HepG2 (cell line): Measurements from ENCODE around the gene TBC1D16. TPM values are rescaled to one million over a fixed set of nuclear protein-coding genes. Genes with fewer than 3 reads are reported as not detected.

Experiments
- ATAC-seq: fragments of 200-7000 bp; cut with Tn5 transposase; 3 replicates; pipeline ENCODE4 v1.9.1; 2020; ENCODE audit warnings: mild to moderate bottlenecking, moderate library complexity
- BruUV-seq: library from RNA; stranded (reverse); fragments of 400-500 nt; replicated peaks from 2 replicates; lab custom pipeline; 2021; lab: Mats Ljungman, UMichigan
- CTCF ChIA-PET: fragments of 300-600 bp; formaldehyde crosslinking; extraction: SDS; loops from one replicate; lab custom pipeline; 2021; ENCODE audit warnings: low total read pairs, inconsistent platforms, low intra/inter-chr PET ratio; lab: Yijun Ruan, JAX
- POLR2A ChIA-PET: fragments of 350-600 bp; sonication (Branson Sonifier 250); formaldehyde crosslinking; loops from one replicate; lab custom pipeline; 2020; ENCODE audit warnings: antibody characterized with exemption, inconsistent platforms; lab: Yijun Ruan, JAX
- DNase-seq: peaks from one replicate; pipeline ENCODE4 v3.0.0-alpha.2; 2015; ENCODE audit warnings: low spot score
- FAIRE-seq: peaks from 3 replicates; lab custom pipeline; 2011; peaks lifted over from hg19 to GRCh38; lab: Jason Lieb, UNC
- H2AFZ ChIP-seq: one replicate; pipeline ENCODE4 v1.6.1; 2011; ENCODE audit warnings: low read length, inconsistent platforms
- H3K27ac ChIP-seq: fragments of 300-600 bp; 3 replicates; pipeline ENCODE4 v1.8.0; 2011; ENCODE audit warnings: mixed run types, mild to moderate bottlenecking, mixed read lengths, low read length, inconsistent platforms; ENCODE audit not compliant: insufficient read depth; ENCODE audit errors: extremely low read length
- H3K27me3 ChIP-seq, 2 experiments: fragments of 200-600 bp in 1 of 2; 2 replicates in 1 of 2; 3 replicates in 1 of 2; pipeline versions ENCODE4 v1.6.0 to v1.8.0; 2011; ENCODE audit warnings: low read length in 2 of 2, mild to moderate bottlenecking in 2 of 2, moderate library complexity in 2 of 2, inconsistent platforms in 1 of 2; ENCODE audit not compliant: insufficient read depth in 2 of 2, control insufficient read depth in 1 of 2
- H3K36me3 ChIP-seq, 2 experiments: fragments of 200-600 bp in 1 of 2; replicated peaks in 1 of 2; 2 replicates in 1 of 2; 3 replicates in 1 of 2; pipeline versions ENCODE4 v1.5.1 to v1.8.0; 2011; ENCODE audit warnings: low read length in 2 of 2, inconsistent platforms in 1 of 2; ENCODE audit not compliant: insufficient read depth in 2 of 2, control insufficient read depth in 1 of 2
- H3K4me1 ChIP-seq: 2 replicates; pipeline ENCODE4 v1.5.1; 2012; ENCODE audit warnings: low read length, inconsistent platforms; ENCODE audit not compliant: insufficient read depth
- H3K4me2 ChIP-seq: 2 replicates; pipeline ENCODE4 v1.6.0; 2011; ENCODE audit warnings: low read depth, low read length, inconsistent platforms
- H3K4me3 ChIP-seq, 3 experiments: fragments of 200-600 bp in 1 of 3; sonication (generic), shearing (Covaris generic) in 1 of 3; replicated peaks in 1 of 3; 2 replicates each; pipeline ENCODE4 v1.5.1; 2011 to 2016; ENCODE audit warnings: low read length in 3 of 3, inconsistent platforms in 2 of 3, low read depth in 2 of 3, mild to moderate bottlenecking in 2 of 3, control low read depth in 1 of 3, mixed read lengths in 1 of 3; ENCODE audit not compliant: insufficient read depth in 1 of 3
- H3K79me2 ChIP-seq: one replicate; pipeline ENCODE4 v1.6.1; 2011; ENCODE audit warnings: low read length, inconsistent platforms; ENCODE audit not compliant: insufficient read depth
- H3K9ac ChIP-seq: 2 replicates; pipeline ENCODE4 v1.6.0; 2011; ENCODE audit warnings: mild to moderate bottlenecking, low read depth, low read length, inconsistent platforms; ENCODE audit not compliant: insufficient read depth
- H3K9me3 ChIP-seq: 2 replicates; pipeline ENCODE4 v1.5.1; 2012; ENCODE audit warnings: mild to moderate bottlenecking, low read length
- H4K20me1 ChIP-seq: 2 replicates; pipeline ENCODE4 v1.6.0; 2011; ENCODE audit warnings: inconsistent platforms, mild to moderate bottlenecking, low read length, moderate library complexity; ENCODE audit not compliant: insufficient read depth
- AKAP8 ChIP-seq: sonication (generic); formaldehyde crosslinking; IDR thresholded peaks from 2 replicates; pipeline ENCODE4 v1.5.1; 2020; ENCODE audit warnings: mild to moderate bottlenecking, missing genetic modification reagents
- ATF7-NPFF ChIP-seq: sonication (generic); formaldehyde crosslinking; IDR thresholded peaks from 2 replicates; pipeline ENCODE4 v1.8.1; 2023; ENCODE audit warnings: mild to moderate bottlenecking, low read depth, missing genetic modification reagents, moderate library complexity
- HMGA1 ChIP-seq: sonication (generic); formaldehyde crosslinking; conservative IDR thresholded peaks from 2 replicates; pipeline ENCODE4 v1.4.0; 2020; ENCODE audit warnings: missing genetic modification reagents
- JDP2 ChIP-seq: sonication (generic); formaldehyde crosslinking; IDR thresholded peaks from 2 replicates; pipeline ENCODE4 v1.8.1; 2022; ENCODE audit warnings: missing genetic modification reagents, borderline replicate concordance
- KDM4B ChIP-seq: sonication (generic); formaldehyde crosslinking; IDR thresholded peaks from 2 replicates; pipeline ENCODE4 v1.4.0; 2020; ENCODE audit warnings: missing genetic modification reagents
- MLLT10 ChIP-seq: sonication (generic); formaldehyde crosslinking; IDR thresholded peaks from 2 replicates; pipeline ENCODE4 v1.4.0; 2020; ENCODE audit warnings: missing genetic modification reagents
- MTA1 ChIP-seq: sonication (generic); formaldehyde crosslinking; IDR thresholded peaks from 2 replicates; pipeline ENCODE4 v1.4.0; 2020; ENCODE audit warnings: missing genetic modification reagents, mild to moderate bottlenecking, borderline replicate concordance
- NCOA5 ChIP-seq: sonication (generic); formaldehyde crosslinking; IDR thresholded peaks from 2 replicates; pipeline ENCODE4 v1.4.0; 2020; ENCODE audit warnings: missing genetic modification reagents
- NPAS2 ChIP-seq: sonication (generic); formaldehyde crosslinking; IDR thresholded peaks from 2 replicates; pipeline ENCODE4 v1.8.0; 2022; ENCODE audit warnings: mild to moderate bottlenecking, missing genetic modification reagents, borderline replicate concordance
- ONECUT2 ChIP-seq: sonication (generic); formaldehyde crosslinking; IDR thresholded peaks from 2 replicates; pipeline ENCODE4 v1.4.0; 2020; ENCODE audit warnings: missing genetic modification reagents
- RBM39 ChIP-seq: fragments of 200-400 bp; formaldehyde crosslinking; IDR thresholded peaks from one replicate; pipeline ENCODE4 v1.6.1; 2018; ENCODE audit warnings: antibody characterized with exemption, mild to moderate bottlenecking, low read depth, low read length; ENCODE audit not compliant: poor library complexity, severe bottlenecking
- STAT5B ChIP-seq: sonication (generic); formaldehyde crosslinking; IDR thresholded peaks from 2 replicates; pipeline ENCODE4 v1.4.0; 2020; ENCODE audit warnings: missing genetic modification reagents
- ZBTB38 ChIP-seq: sonication (generic); formaldehyde crosslinking; IDR thresholded peaks from 2 replicates; pipeline ENCODE4 v1.5.1; 2020; ENCODE audit warnings: mild to moderate bottlenecking, missing genetic modification reagents
- ZNF138 ChIP-seq: sonication (generic); formaldehyde crosslinking; IDR thresholded peaks from 2 replicates; pipeline ENCODE4 v1.5.0; 2020; ENCODE audit warnings: mild to moderate bottlenecking, low read depth, missing genetic modification reagents
- ZNF230 ChIP-seq: sonication (generic); formaldehyde crosslinking; IDR thresholded peaks from 2 replicates; pipeline ENCODE4 v1.4.0; 2020; ENCODE audit warnings: mild to moderate bottlenecking, missing genetic modification reagents
- ZNF24 ChIP-seq: fragments of 450-650 bp; IDR thresholded peaks from 2 replicates; pipeline ENCODE4 v1.6.1; 2017; ENCODE audit warnings: antibody characterized with exemption, mild to moderate bottlenecking
- ZNF432 ChIP-seq: sonication (generic); formaldehyde crosslinking; IDR thresholded peaks from 2 replicates; pipeline ENCODE4 v1.5.0; 2020; ENCODE audit warnings: missing genetic modification reagents, mild to moderate bottlenecking, borderline replicate concordance
- WGBS: methylation state at CpG from one replicate; pipeline ENCODE4 v1.1.6; 2017; ENCODE audit warnings: low lambda C conversion rate; 5-methylcytosine and 5-hydroxymethylcytosine counted together
- in situ Hi-C: cut with HindIII; loops from 2 replicates; pipeline ENCODE4 v1.10.0; 2017; ENCODE audit warnings: low pct_unique_long_range_greater_than_20kb; ENCODE audit not compliant: extremely low pct_ligation_motif_present
- intact Hi-C: fragments of 100-400 bp; cut with micrococcal nuclease; formaldehyde crosslinking; loops from one replicate; pipeline ENCODE4 v1.10.0; 2022; ENCODE audit not compliant: unreplicated experiment
- polyA plus RNA-seq, 8 experiments: library from polyadenylated mRNA; depleted of rRNA in 3 of 8; stranded (reverse) in 7 of 8; unstranded in 1 of 8; fragments of >200 nt; fragmentation: Illumina TruSeq in 4 of 8; extraction: Trizol in 4 of 8; gene quantifications; 2 replicates each; pipeline versions ENCODE4 v1.2.1 to v1.2.3, GENCODE V29; 2011 to 2016; ENCODE audit warnings: low read depth in 4 of 8, missing spikeins in 1 of 8, mixed read lengths in 1 of 8; ENCODE audit not compliant: insufficient read depth in 1 of 8
- total RNA-seq, 5 experiments: library from RNA; depleted of rRNA; stranded (reverse); fragments of >200 nt; fragmentation: Illumina TruSeq; extraction: Trizol; gene quantifications; 2 replicates each; pipeline ENCODE4 v1.2.3, GENCODE V29; 2016; ENCODE audit warnings: low read depth in 1 of 5
- TF ChIP-seq, protein P1 (sequence below): sonication (generic); formaldehyde crosslinking; conservative IDR thresholded peaks from 2 replicates; pipeline ENCODE4 v1.4.0; 2020; ENCODE audit warnings: missing genetic modification reagents
- TF ChIP-seq, protein P2 (sequence below): sonication (generic); formaldehyde crosslinking; IDR thresholded peaks from 2 replicates; pipeline ENCODE4 v1.8.0; 2022; ENCODE audit warnings: mild to moderate bottlenecking, missing genetic modification reagents
- TF ChIP-seq, protein P3 (sequence below): fragments of 450-650 bp; IDR thresholded peaks from 2 replicates; pipeline ENCODE4 v1.6.1; 2017

Gene TBC1D16
- total and polyA plus RNA-seq, 2 of the 13 experiments (the other 11 are each of a cell fraction or from before 2014, with no cell fraction given): 14.9 to 24.9 TPM

DNA sequence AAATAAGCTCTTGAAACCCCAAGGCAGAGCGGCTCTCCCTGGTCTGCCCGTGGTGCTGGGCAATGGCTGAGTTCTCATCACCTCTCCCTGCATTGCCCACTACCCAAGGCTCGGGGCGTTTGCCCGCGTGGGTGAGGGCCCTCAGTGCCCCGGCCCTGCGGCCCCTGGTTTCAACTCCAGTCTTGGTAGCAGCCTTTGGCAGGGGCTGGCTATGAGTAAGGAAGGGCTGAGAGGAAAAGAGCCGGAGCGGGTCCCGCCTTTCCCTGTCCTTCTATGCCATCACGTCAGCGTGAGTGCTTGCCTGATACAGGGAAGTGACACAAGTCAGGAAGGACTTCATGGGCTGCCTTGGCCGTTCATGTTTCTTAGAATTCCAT, 124.7 kb downstream of the TBC1D16 start:
- no peak for ATAC-seq
- FAIRE-seq: no peak
- intact Hi-C loops (loop anchor here (10.0 kb wide), 1 partner anchor 76 kb away; the partner anchor contains the start of gene CBX4), in situ Hi-C loops (no loop called here)
- ChIA-PET CTCF (no interaction called here), POLR2A (interaction anchor here (0.9 kb wide), 1 partner anchor 16 kb away, joined by 3 read pairs; no protein-coding TSS in a partner anchor)
- peaks cover 50% of the 10 kb centered on the region for H3K4me1 ChIP-seq
- H3K27ac ChIP-seq: no peak overlapping the region
- H4K20me1 ChIP-seq: no peaks in the 10 kb centered on the region
- TF ChIP-seq, protein P1, sequence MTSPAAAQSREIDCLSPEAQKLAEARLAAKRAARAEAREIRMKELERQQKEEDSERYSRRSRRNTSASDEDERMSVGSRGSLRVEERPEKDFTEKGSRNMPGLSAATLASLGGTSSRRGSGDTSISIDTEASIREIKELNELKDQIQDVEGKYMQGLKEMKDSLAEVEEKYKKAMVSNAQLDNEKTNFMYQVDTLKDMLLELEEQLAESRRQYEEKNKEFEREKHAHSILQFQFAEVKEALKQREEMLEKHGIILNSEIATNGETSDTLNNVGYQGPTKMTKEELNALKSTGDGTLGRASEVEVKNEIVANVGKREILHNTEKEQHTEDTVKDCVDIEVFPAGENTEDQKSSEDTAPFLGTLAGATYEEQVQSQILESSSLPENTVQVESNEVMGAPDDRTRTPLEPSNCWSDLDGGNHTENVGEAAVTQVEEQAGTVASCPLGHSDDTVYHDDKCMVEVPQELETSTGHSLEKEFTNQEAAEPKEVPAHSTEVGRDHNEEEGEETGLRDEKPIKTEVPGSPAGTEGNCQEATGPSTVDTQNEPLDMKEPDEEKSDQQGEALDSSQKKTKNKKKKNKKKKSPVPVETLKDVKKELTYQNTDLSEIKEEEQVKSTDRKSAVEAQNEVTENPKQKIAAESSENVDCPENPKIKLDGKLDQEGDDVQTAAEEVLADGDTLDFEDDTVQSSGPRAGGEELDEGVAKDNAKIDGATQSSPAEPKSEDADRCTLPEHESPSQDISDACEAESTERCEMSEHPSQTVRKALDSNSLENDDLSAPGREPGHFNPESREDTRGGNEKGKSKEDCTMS (CRISPR knock-in tag): no peak
- TF ChIP-seq NPAS2 (CRISPR knock-in tag): no peak
- no peak for TF ChIP-seq RBM39
- TF ChIP-seq JDP2: no peak
- no peak for TF ChIP-seq ZNF138 (CRISPR knock-in tag)
- TF ChIP-seq ATF7-NPFF (CRISPR knock-in tag): no peak
- TF ChIP-seq AKAP8: no peak
- TF ChIP-seq, protein P2, sequence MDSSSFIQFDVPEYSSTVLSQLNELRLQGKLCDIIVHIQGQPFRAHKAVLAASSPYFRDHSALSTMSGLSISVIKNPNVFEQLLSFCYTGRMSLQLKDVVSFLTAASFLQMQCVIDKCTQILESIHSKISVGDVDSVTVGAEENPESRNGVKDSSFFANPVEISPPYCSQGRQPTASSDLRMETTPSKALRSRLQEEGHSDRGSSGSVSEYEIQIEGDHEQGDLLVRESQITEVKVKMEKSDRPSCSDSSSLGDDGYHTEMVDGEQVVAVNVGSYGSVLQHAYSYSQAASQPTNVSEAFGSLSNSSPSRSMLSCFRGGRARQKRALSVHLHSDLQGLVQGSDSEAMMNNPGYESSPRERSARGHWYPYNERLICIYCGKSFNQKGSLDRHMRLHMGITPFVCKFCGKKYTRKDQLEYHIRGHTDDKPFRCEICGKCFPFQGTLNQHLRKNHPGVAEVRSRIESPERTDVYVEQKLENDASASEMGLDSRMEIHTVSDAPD (CRISPR knock-in tag): no peak
- TF ChIP-seq, protein P3, sequence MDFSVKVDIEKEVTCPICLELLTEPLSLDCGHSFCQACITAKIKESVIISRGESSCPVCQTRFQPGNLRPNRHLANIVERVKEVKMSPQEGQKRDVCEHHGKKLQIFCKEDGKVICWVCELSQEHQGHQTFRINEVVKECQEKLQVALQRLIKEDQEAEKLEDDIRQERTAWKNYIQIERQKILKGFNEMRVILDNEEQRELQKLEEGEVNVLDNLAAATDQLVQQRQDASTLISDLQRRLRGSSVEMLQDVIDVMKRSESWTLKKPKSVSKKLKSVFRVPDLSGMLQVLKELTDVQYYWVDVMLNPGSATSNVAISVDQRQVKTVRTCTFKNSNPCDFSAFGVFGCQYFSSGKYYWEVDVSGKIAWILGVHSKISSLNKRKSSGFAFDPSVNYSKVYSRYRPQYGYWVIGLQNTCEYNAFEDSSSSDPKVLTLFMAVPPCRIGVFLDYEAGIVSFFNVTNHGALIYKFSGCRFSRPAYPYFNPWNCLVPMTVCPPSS: no peak
- TF ChIP-seq ZBTB38: 0 out of 2 replicates have a peak, but pooled peaks have one; percentile 17
- TF ChIP-seq HMGA1 (CRISPR knock-in tag): no peak
- 0 out of 2 replicates have a peak, but pooled peaks have one; percentile 29 for TF ChIP-seq ZNF230 (CRISPR knock-in tag)
- TF ChIP-seq ZNF24: no peak
- TF ChIP-seq NCOA5 (CRISPR knock-in tag): no peak
- TF ChIP-seq ONECUT2 (CRISPR knock-in tag): no peak
- no peak for TF ChIP-seq KDM4B (CRISPR knock-in tag)
- no peak for TF ChIP-seq STAT5B (CRISPR knock-in tag)
- no peak for TF ChIP-seq ZNF432 (CRISPR knock-in tag)
- TF ChIP-seq MTA1 (CRISPR knock-in tag): 0 out of 2 replicates have a peak, but pooled peaks have one; percentile 45
- TF ChIP-seq MLLT10 (CRISPR knock-in tag): no peak
- no peak overlapping the region for H3K4me3 ChIP-seq
- DNase-seq: no peak
- peaks cover 5 to 65% of the 10 kb centered on the region in 2 experiments; a peak in 4 of 5 replicates for H3K27me3 ChIP-seq
- no TSS peak for BruUV-seq
- H3K9ac ChIP-seq: no peak overlapping the region
- H3K4me2 ChIP-seq: no peak overlapping the region
- WGBS: 65% methylated on average over 14 of the region's 14 CpGs
- H3K79me2 ChIP-seq: no peaks in the 10 kb centered on the region
- H2AFZ ChIP-seq: no peak overlapping the region
- no peaks in the 10 kb centered on the region for H3K9me3 ChIP-seq
- no peaks in the 10 kb centered on the region for H3K36me3 ChIP-seq
